SK-N-MC (cell line): ENCODE data around the gene ZNF747.

Experiments used
- DNase-seq: peaks from one replicate; pipeline ENCODE4 v3.0.0-alpha.2; 2011; ENCODE audit warnings: low read depth, low spot score
- H3K27ac ChIP-seq: fragments of 200-600 bp; sonication (generic); 2 replicates; pipeline ENCODE4 v1.5.1; 2016; ENCODE audit warnings: mixed run types
- H3K36me3 ChIP-seq: fragments of 200-600 bp; sonication (generic); 2 replicates; pipeline ENCODE4 v1.6.1; 2017; ENCODE audit warnings: antibody characterized with exemption, low read length, mixed read lengths; ENCODE audit not compliant: insufficient read depth
- H3K4me3 ChIP-seq: fragments of 200-600 bp; sonication (generic); 2 replicates; pipeline ENCODE4 v1.5.1; 2016
- H3K9ac ChIP-seq: fragments of 200-600 bp; sonication (generic); 2 replicates; pipeline ENCODE4 v1.8.0; 2017; ENCODE audit warnings: mixed run types, mixed read lengths; ENCODE audit not compliant: insufficient read length
- H3K9me3 ChIP-seq: fragments of 200-600 bp; sonication (generic); 2 replicates; pipeline ENCODE4 v1.6.1; 2017; ENCODE audit warnings: low read depth, mild to moderate bottlenecking, antibody characterized with exemption, low read length, moderate library complexity, mixed read lengths
- EZH2 ChIP-seq: fragments of 200-600 bp; sonication (generic); IDR thresholded peaks from one replicate; pipeline ENCODE4 v1.6.1; 2017; ENCODE audit warnings: antibody characterized with exemption
- FOXP2 ChIP-seq: optimal IDR thresholded peaks from 2 replicates; pipeline ENCODE3; 2011; ENCODE audit warnings: mild to moderate bottlenecking, moderate library complexity; ENCODE audit not compliant: insufficient read depth; ENCODE audit errors: extremely low read length, control extremely low read depth
- POLR2AphosphoS5 ChIP-seq: IDR thresholded peaks from 2 replicates; pipeline ENCODE4 v1.6.1; 2012; ENCODE audit warnings: mild to moderate bottlenecking, low read depth, low read length, borderline replicate concordance

Gene ZNF747

DNA sequence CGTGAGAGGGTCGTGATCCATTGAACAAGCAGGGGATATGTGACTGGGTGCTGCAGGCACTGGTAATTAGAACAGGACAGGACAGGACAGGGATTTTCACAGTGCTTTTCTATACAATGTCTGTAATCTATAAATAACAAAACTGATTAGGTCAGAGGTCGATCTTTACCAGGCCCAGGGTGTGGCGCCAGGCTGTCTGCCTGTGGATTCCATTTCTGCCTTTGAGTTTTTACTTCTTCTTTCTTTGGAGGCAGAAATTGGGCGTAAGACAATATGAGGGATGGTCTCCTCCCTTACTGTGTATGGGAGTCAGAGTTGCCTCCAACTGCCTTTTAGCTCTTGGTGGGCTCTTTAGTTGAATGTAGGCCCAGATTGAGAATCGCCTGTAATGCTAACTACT is 25.0 kb upstream of the ZNF747 start:
- no peaks in the 10 kb centered on the region for H3K9me3 ChIP-seq
- TF ChIP-seq POLR2AphosphoS5 (no peak), FOXP2 (no peak), EZH2 (no peak)
- peaks cover 8% of the 10 kb centered on the region; the same call in 1 of the 2 replicates for H3K36me3 ChIP-seq
- H3K27ac ChIP-seq: 0 out of 2 replicates have a peak overlapping the region, but pooled peaks have one; percentile 82
- no peak overlapping the region for H3K4me3 ChIP-seq
- H3K9ac ChIP-seq: no peak overlapping the region
- no peak for DNase-seq

DNA sequence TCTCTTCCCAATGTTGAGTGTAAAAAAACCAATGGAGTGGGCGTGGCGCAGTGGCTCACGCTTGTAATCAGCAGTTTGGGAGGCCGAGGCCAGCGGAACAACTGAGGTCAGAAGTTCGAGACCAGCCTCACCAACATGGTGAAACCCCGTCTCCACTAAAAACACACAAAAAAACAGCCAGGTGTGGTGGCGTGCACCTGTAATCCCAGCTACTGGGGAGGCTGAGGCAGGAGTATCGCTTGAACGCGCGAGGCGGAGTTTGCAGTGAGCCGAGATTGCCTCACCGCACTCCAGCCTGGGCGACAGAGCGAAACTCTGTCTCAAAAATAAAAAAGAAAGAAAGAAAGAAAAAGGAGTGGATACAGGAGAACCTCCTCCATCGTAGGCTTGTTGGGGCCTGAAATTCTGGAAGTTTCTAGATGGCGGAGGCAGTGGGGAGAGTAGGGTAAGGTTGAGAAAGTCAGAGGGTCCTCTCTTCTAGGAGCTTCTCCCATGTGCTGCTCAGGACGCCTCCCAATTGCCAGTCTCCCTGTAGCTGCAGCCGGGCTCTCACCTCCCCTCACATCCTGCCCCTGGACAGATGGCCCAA is 24.2 kb upstream of the ZNF747 start:
- H3K27ac ChIP-seq: peak overlapping the region; percentile 82

DNA sequence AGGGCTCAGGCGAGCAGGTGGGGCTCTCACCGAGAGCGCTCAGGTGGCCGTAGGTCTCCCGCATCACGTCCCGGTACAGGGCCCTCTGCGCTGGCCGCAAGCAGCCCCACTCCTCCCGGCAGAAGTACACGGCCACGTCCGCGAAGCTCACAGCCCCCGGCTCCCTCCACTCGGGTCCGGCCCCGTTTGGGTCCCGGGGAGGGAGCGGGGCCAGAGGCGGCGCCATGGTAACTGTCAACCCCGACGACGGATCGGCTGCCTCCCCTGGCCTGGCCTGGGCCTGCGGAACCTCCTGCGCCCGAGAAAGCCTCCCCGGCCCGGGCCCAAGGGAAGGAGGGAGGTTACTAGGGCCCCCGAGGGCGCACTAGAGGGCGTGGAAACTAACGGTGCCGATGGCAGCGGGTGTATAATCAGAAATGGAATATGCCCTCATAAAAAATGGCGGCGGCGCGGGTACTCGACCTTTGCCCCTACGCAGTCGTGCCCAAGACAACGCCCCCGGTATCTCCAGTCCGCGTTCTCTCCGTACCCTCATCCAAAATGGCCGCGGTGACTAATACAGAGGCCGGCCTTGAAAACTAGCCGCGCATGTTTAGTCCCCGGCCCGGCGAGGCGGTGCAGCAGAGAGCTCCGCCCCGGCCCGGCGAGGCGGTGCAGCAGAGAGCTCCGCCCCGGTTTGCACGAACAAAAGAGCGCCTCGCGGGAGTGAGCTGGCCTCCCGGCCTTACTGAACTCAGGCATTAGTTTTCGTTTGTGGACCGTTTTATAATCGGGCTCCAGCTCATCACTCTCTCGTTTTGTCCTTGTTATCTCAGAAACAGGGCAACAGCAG is 23.5 kb upstream of the ZNF747 start, which contains the start of gene ZNF764:
Gene ZNF764, minus strand, starts transcription at position 418 of the 832 bp plus-strand sequence. Its CDS starts 192 bp downstream, at position 226.
- Histone ChIP-seq H3K9ac (peak within 1 kb of the TSS; percentile 95), H3K36me3 (peaks cover 8% of the 10 kb centered on the region; the same call in 1 of the 2 replicates), H3K27ac (peak within 1 kb of the TSS; percentile 82), H3K4me3 (peak within 1 kb of the TSS; percentile 98), H3K9me3 (no peaks in the 10 kb centered on the region)
- peak; percentile 77; the same call in 1 of the 2 replicates for TF ChIP-seq POLR2AphosphoS5
- no peak for TF ChIP-seq FOXP2
- no peak for TF ChIP-seq EZH2
- DNase-seq: peak; percentile 81

More for the DNA sequence above, 24.2 kb upstream of the ZNF747 start:
- no peak for TF ChIP-seq POLR2AphosphoS5
- TF ChIP-seq FOXP2: no peak
- TF ChIP-seq EZH2: no peak
- H3K36me3 ChIP-seq: peaks cover 8% of the 10 kb centered on the region; the same call in 1 of the 2 replicates
- H3K4me3 ChIP-seq: peak overlapping the region; percentile 98
- peak overlapping the region; percentile 95 for H3K9ac ChIP-seq
- no peak for DNase-seq
- H3K9me3 ChIP-seq: no peaks in the 10 kb centered on the region

DNA sequence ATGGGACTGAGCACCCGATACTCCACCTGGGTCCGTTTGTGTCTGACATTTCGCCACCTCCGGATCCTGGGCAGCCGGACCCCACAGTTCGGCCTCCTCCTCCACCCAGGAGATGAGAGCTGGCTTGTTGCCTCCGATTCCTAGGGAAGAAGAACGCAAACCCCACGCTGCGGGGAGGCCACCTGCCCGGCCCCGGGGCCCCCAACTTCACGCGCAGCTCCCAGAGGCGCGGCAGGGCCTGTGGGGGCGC is 23.0 kb upstream of the ZNF747 start:
- peaks cover 8% of the 10 kb centered on the region; the same call in 1 of the 2 replicates for H3K36me3 ChIP-seq
- peak overlapping the region; percentile 82 for H3K27ac ChIP-seq
- no peak for DNase-seq
- H3K9me3 ChIP-seq: no peaks in the 10 kb centered on the region
- H3K4me3 ChIP-seq: peak overlapping the region; percentile 98
- TF ChIP-seq EZH2 (no peak), FOXP2 (no peak), POLR2AphosphoS5 (no peak)
- peak overlapping the region; percentile 95 for H3K9ac ChIP-seq

DNA sequence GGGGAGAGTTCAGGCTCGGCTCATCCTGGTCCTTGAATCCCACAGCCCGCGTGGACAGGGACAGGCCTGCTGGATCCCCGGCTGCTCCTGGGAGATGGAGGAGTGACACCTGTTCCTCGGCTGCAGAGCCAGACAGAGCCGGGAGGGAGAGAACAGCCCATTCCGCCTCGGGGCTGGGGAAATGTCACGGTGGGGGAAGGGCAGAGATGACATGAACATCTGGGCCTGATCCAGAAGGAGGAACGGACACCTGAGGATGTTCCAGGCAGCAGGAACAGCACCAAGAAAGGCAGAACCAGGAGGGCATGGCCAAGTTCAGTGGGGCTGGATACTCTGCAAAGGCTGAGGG is 21.4 kb upstream of the ZNF747 start:
- H3K9me3 ChIP-seq: no peaks in the 10 kb centered on the region
- H3K27ac ChIP-seq: no peak overlapping the region
- peaks cover 8% of the 10 kb centered on the region; the same call in 1 of the 2 replicates for H3K36me3 ChIP-seq
- H3K4me3 ChIP-seq: no peak overlapping the region
- DNase-seq: no peak
- H3K9ac ChIP-seq: no peak overlapping the region
- no peak for TF ChIP-seq EZH2
- no peak for TF ChIP-seq FOXP2
- no peak for TF ChIP-seq POLR2AphosphoS5

DNA sequence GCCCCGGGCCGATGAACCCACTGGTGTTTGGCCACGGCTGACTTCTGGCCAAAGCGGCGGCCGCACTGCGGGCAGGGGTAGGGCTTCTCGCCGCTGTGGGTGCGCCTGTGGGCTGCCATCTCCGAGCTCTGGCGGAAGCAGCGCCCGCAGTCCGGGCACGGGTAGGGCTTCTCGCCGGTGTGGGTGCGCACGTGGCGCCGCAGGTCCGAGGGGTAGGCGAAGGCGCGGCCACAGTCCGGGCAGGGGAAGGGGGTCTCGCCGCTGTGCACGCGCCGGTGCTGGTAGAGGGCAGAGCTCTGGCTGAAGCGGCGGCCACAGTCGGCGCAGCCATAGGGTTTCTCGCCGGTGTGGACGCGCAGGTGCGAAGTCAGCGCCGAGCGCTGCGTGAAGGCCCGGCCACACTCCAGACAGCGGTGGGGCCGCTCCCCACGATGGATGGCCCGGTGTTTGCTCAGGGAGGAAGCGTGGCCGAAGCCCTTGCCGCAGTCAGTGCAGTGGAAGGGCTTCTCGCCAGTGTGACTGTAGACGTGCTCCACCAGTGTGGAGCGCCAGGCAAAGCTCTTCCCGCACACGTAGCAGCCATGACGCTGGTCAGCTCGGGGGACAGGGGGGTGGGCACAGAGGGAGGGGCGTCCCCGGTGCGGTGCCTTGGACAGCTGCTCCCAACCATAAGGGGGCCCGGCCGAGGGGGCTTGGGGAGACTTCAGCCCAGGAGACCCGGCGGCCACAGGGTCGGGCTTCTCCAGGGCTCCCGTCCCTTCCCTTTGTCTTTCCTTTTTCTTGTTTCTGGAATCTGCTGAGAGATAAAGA is 20.9 kb upstream of the ZNF747 start:
- no peak overlapping the region for H3K9ac ChIP-seq
- no peak overlapping the region for H3K4me3 ChIP-seq
- TF ChIP-seq FOXP2 (no peak), EZH2 (no peak), POLR2AphosphoS5 (no peak)
- H3K9me3 ChIP-seq: no peaks in the 10 kb centered on the region
- no peak for DNase-seq
- H3K27ac ChIP-seq: no peak overlapping the region
- peaks cover 8% of the 10 kb centered on the region; the same call in 1 of the 2 replicates for H3K36me3 ChIP-seq

DNA sequence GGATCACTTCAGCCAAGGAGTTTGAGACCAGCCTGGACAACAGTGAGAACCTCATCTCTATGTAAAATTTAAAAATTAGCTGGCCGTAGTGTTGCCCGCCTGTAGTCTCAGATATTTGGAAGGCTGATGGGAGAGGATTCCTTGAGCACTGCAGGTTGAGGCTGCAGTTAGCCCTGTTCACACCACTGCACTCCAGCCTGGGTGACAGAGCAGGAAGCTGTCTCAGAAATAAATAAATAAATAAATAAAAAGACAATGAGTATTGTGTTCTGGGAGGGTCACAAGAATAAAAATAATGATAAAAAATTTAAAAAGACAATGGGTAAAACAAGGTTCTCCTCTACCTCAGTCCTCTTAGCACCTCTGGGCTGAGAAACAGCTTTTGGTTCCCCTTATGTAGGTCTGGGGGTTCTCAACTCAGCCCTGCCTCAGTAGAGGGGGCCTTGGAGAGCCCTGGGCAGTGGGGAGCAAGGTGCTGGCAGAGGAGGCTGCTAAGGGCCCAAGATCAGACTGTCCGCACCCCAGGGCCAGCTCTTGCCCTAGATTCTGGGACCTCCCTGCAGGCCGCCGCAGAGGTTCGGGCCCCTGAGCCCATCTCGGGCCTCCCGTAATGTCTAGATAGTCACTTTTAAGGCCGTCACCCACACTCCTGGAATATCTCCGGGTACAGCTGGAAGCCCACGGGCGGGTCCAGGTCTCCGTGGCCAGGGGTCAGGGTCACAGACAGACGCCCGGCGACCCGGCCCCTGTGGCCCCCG is 20.1 kb upstream of the ZNF747 start:
- DNase-seq: no peak
- TF ChIP-seq EZH2 (no peak), POLR2AphosphoS5 (no peak), FOXP2 (no peak)
- Histone ChIP-seq H3K36me3 (peaks cover 8% of the 10 kb centered on the region; the same call in 1 of the 2 replicates), H3K27ac (no peak overlapping the region), H3K4me3 (no peak overlapping the region), H3K9me3 (no peaks in the 10 kb centered on the region), H3K9ac (no peak overlapping the region)
